Stimulated activated CD4-positive, alpha-beta T cell treated with anti-CD3 and anti-CD28 coated beads, Interleukin-4, amount 100 ng/mL, for 4 hours (primary cell): ENCODE results near the gene CHCHD2.
"Not testable (repeated sequence)": the region's sequence is repeated elsewhere in the genome, so short reads cannot be mapped to it uniquely, and the experiment has no call there.

Experiments
- DNase-seq, 2 experiments: peaks; one replicate each; pipeline ENCODE4 v3.0.0-alpha.2; 2020

The CHCHD2 gene

DNA sequence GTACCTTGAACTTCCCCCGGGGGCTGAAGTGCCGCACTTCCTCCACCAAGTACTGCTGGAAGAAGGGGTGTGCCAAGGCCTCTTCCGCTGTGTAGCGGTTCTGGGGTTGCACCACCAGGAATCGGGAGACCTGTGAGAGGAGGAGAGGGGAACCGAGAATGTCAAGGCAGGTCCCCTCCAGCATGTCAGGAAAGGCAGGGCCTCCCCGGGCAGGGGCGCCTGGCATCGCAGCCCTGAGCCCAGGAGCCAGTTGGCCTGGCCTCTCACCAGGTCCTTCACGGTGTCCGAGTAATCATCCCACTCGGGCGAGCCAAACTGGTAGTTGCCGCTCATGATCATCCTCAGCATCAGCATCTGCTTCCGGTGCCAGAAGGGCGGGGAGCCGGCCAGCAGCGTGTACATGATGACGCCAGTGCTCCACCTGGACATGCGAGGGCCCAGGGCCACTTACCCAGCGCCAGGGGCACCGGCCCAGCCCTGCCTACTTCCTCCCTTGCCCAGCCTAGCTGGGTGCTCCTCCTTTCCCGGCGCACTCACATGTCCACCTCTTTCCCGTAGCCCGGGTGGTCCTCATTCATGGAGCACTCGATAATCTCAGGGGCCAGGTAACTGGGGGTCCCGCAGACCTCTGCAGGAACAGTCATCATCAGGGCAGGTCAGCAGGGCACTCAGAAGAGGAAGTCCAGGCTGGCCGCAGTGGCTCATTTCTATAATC, 24.5 kb downstream of the CHCHD2 start:
- DNase-seq = no peak

- DNase-seq = not testable (repeated sequence)
Measured at GRCh38 chr7:56080726-56081435, 25.4 kb downstream of the CHCHD2 start.

DNA sequence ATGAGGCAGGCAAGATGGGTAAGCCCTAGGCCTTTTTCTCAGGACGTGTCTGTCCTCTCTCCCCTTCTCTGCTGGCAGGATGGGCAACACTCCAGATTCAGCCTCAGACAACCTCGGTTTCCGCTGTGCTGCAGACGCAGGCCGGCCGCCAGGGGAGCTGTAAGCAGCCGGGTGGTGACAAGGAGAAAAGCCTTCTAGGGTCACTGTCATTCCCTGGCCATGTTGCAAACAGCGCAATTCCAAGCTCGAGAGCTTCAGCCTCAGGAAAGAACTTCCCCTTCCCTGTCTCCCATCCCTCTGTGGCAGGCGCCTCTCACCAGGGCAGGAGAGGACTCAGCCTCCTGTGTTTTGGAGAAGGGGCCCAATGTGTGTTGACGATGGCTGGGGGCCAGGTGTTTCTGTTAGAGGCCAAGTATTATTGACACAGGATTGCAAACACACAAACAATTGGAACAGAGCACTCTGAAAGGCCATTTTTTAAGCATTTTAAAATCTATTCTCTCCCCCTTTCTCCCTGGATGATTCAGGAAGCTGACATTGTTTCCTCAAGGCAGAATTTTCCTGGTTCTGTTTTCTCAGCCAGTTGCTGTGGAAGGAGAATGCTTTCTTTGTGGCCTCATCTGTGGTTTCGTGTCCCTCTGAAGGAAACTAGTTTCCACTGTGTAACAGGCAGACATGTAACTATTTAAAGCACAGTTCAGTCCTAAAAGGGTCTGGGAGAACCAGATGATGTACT, 26.7 kb downstream of the CHCHD2 start:
- no peak for DNase-seq

DNA sequence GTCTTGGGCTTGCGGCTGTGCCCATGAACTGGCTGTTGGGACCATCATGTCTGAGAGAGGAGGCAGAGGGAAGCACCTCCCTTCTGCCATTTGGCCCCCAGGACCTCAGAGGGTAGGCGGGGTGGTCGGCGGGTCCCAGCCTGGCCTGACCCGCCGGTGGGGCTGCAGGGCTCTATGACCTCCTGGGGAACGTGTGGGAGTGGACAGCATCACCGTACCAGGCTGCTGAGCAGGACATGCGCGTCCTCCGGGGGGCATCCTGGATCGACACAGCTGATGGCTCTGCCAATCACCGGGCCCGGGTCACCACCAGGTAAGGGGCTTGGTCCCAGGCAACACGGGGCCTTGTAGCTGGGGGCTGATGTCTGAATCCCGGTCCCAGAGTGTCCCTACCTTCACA, 28.1 kb downstream of the CHCHD2 start:
- DNase-seq = no peak

- DNase-seq = no peak
Measured at GRCh38 chr7:56077681-56078080, 28.6 kb downstream of the CHCHD2 start.

DNA sequence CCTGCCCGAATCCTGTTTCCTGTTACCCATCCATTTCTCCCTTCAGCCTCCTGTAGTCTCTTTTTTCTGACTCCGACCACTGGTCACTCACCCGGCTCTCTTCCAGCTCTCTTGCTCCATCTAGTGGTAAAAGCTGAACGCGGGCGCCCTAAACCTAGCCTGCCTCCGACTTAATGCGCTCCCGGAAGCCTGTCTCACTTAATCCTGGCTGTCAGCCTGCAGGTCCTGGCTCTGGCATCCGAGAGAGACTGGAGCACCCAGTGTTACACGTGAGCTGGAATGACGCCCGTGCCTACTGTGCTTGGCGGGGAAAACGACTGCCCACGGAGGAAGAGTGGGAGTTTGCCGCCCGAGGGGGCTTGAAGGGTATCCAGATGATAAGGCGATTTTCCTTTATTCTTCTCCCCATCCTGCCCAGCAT, 31.9 kb downstream of the CHCHD2 start:
- peak; percentile 48 to 57 for DNase-seq

- DNase-seq = not testable (repeated sequence)
Measured at GRCh38 chr7:56066376-56066775, 39.9 kb downstream of the CHCHD2 start.

GRCh38 chr7:56063882-56064625, 42.2 kb downstream of the CHCHD2 start, which contains the start of gene SUMF2:
SUMF2 (plus strand) TSS chr7:56064286; CDS start chr7:56064312, 26 bp downstream.
- DNase-seq = peak; percentile 87 to 92

DNA sequence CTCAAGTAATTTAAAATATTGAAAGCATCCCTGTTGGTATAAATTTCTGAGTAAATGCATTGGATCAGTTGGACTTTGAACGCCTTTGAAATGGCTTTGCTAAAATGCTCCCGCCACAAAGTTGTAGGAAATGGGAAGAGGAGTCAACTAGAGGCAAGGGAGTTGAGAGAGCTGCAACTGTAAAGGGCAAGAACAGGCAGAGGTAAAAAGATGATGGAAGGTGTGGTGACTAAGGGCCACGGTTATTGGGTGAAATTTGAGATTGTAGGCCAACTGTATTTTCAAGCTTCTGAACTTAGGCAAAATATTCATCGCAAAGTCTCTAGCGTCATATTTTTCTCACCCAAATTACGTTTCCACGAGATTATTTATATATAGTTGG, 42.8 kb downstream of the CHCHD2 start:
- no peak for DNase-seq

DNA sequence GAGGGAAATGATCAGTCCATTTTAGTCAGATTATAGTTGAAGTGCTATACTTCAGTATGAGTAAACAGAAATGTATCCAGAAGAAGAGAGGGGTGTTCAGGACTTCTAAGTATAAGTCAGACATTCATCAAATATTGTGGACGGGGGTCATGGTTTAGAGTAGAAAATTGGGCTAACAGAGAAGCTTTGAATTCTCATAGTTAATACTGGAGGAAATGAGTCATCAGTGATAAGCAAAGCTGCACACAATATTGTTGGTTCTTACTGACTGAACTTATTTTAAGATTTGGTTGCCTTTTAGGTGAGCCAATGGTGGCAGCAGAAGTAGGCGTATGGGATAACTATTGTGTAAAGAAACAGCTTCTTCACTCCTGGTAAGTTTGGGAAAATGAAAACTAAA, 43.9 kb downstream of the CHCHD2 start:
- DNase-seq = no peak

DNA sequence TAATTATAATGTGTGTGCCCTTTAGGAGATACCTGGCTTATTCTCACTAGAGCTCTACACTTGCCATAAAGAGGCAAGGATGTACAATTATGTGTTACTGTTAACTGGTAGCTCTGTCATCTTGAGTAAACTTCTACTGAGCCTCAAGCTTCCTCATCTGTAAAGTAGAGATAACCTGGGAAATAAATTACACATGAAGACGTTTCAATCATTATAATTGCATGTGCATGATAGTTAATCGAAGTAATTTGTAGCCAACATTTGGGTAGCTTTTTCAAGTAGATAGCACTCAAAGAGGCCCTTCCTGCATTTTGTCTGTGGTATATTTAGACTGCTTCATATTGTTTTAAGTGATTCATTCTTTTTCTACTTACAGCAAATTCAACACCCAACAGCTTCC, 52.3 kb downstream of the CHCHD2 start:
- DNase-seq = no peak

DNA sequence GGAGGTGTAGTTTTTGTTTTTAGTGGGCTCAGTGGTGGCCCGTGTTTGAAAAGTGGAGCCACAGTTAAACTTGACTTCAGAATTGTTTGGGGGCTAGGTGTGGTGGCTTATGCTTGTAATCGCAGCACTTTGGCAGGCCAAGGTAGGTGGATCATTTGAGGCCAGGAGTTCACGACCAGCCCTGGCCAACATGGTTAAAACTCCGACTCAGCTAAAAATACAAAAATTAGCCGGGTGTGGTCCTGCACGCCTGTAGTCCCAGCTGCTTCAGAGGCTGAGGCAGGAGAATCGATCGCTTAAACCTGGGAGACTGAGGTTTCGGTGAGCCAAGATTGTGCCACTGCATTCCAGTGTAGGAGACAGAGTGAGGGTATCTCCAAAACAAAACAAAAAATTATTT, 52.9 kb downstream of the CHCHD2 start:
- DNase-seq = no peak
